ENCODE results near the gene GAS2L2. TPM values are rescaled to one million over a fixed set of nuclear protein-coding genes. Genes with fewer than 3 reads are reported as not detected.
"Not testable (repeated sequence)": the region's sequence is repeated elsewhere in the genome, so short reads cannot be mapped to it uniquely, and the experiment has no call there.

Gene GAS2L2
- total and polyA plus RNA-seq, 7 donors: 0.06 TPM; not detected in 6

- no peaks in the 10 kb centered on the region for H3K9me3 ChIP-seq
- H3K27ac ChIP-seq: no peak overlapping the region
- H3K4me3 ChIP-seq: no peak overlapping the region
- no peak for TF ChIP-seq EP300 (IDR thresholded peaks at IDR 0.05)
- no peak for TF ChIP-seq CTCF (IDR thresholded peaks at IDR 0.05)
- TF ChIP-seq POLR2A (IDR thresholded peaks at IDR 0.05): no peak
- no peak for TF ChIP-seq POLR2AphosphoS5 (IDR thresholded peaks at IDR 0.05)
- peaks cover 4 to 12% (median 8%) of the 10 kb centered on the region in 3 donors for H3K27me3 ChIP-seq
- no peaks in the 10 kb centered on the region for H3K36me3 ChIP-seq
- intact Hi-C loops (cut with DNase I): no loop called here
- peaks cover 0 to 11% (median 4%) of the 10 kb centered on the region in 4 donors for H3K4me1 ChIP-seq
- DNase-seq: no peak
These were observed 4.2 kb upstream of the GAS2L2 start for GRCh38 chr17:35757243-35757642.

GRCh38 chr17:35752471-35752870, 568 bp downstream of the GAS2L2 start:
- H3K27ac ChIP-seq: peak overlapping the region in 1 of 4 donors; percentile 14
- intact Hi-C loops (cut with DNase I): no loop called here
- H3K36me3 ChIP-seq: no peaks in the 10 kb centered on the region
- no peak for TF ChIP-seq EP300 (IDR thresholded peaks at IDR 0.05)
- no peak for TF ChIP-seq CTCF (IDR thresholded peaks at IDR 0.05)
- TF ChIP-seq POLR2A (IDR thresholded peaks at IDR 0.05): no peak
- no peak for TF ChIP-seq POLR2AphosphoS5 (IDR thresholded peaks at IDR 0.05)
- DNase-seq: no peak
- H3K9me3 ChIP-seq: no peaks in the 10 kb centered on the region
- H3K27me3 ChIP-seq: peaks cover 20 to 55% (median 37%) of the 10 kb centered on the region in 3 donors
- peaks cover 0 to 20% (median 13%) of the 10 kb centered on the region in 4 donors for H3K4me1 ChIP-seq
- no peak overlapping the region for H3K4me3 ChIP-seq
- WGBS, 2 donors: 22 to 44% methylated on average over 16 of the region's 16 CpGs

- Histone ChIP-seq H3K27me3 (peaks cover 20 to 57% (median 37%) of the 10 kb centered on the region in 3 donors), H3K4me1 (peaks cover 0 to 20% (median 13%) of the 10 kb centered on the region in 4 donors)
- H3K36me3 ChIP-seq; H3K27ac ChIP-seq; H3K9me3 ChIP-seq; H3K4me3 ChIP-seq; DNase-seq; intact Hi-C loops (cut with DNase I): not testable (repeated sequence)
- WGBS, 2 donors: 86 to 91% methylated on average over 4 of the region's 4 CpGs
These were observed 1.5 kb downstream of the GAS2L2 start for GRCh38 chr17:35751541-35751940.

- Histone ChIP-seq H3K4me1 (peaks cover 0 to 20% (median 13%) of the 10 kb centered on the region in 4 donors), H3K9me3 (no peaks in the 10 kb centered on the region), H3K36me3 (no peaks in the 10 kb centered on the region), H3K27me3 (peaks cover 20 to 57% (median 37%) of the 10 kb centered on the region in 3 donors), H3K27ac (no peak overlapping the region), H3K4me3 (no peak overlapping the region)
- TF ChIP-seq POLR2AphosphoS5 (IDR thresholded peaks at IDR 0.05) (no peak), CTCF (IDR thresholded peaks at IDR 0.05) (no peak), POLR2A (IDR thresholded peaks at IDR 0.05) (no peak), EP300 (IDR thresholded peaks at IDR 0.05) (no peak)
- WGBS, 2 donors: 71 to 76% methylated on average over 10 of the region's 10 CpGs
- DNase-seq: no peak
- intact Hi-C loops (cut with DNase I): no loop called here
These were observed 2.3 kb downstream of the GAS2L2 start for GRCh38 chr17:35750526-35751395.

GRCh38 chr17:35749560-35750412, 3.3 kb downstream of the GAS2L2 start:
- Histone ChIP-seq H3K27ac (no peak overlapping the region), H3K27me3 (peaks cover 20 to 66% (median 41%) of the 10 kb centered on the region in 3 donors), H3K9me3 (no peaks in the 10 kb centered on the region), H3K36me3 (no peaks in the 10 kb centered on the region), H3K4me1 (peaks cover 0 to 20% (median 13%) of the 10 kb centered on the region in 4 donors), H3K4me3 (no peak overlapping the region)
- intact Hi-C loops (cut with DNase I): loop anchor here (5.0 to 10.0 kb wide), 5 partner anchors 85 to 585 kb away; partner anchors contain the start of gene SLFN12L
- TF ChIP-seq EP300 (IDR thresholded peaks at IDR 0.05): no peak
- TF ChIP-seq POLR2A (IDR thresholded peaks at IDR 0.05): no peak
- no peak for TF ChIP-seq POLR2AphosphoS5 (IDR thresholded peaks at IDR 0.05)
- no peak for DNase-seq
- WGBS, 2 donors: 5 to 9% methylated on average over 35 of the region's 35 CpGs

Measured in sigmoid colon (tissue), 7 donors.